HepG2 (cell line): Measurements from ENCODE around the gene ANKRD31.

Source experiments
- EP300 ChIP-seq, 3 experiments: sonication (generic) in 1 of 3; formaldehyde crosslinking in 1 of 3; IDR thresholded peaks; 2 replicates each; pipeline versions ENCODE4 v1.5.1 to v1.6.1; 2011 to 2020; ENCODE audit warnings: low read depth in 2 of 3, low read length in 2 of 3, borderline replicate concordance in 1 of 3, improper control_type of control experiment in 1 of 3, mild to moderate bottlenecking in 1 of 3, missing genetic modification reagents in 1 of 3, moderate library complexity in 1 of 3
- PHF8 ChIP-seq: sonication (generic); formaldehyde crosslinking; IDR thresholded peaks from 2 replicates; pipeline ENCODE4 v1.5.0; 2020; ENCODE audit warnings: missing genetic modification reagents
- TF ChIP-seq, protein P1 (sequence below): sonication (generic); formaldehyde crosslinking; IDR thresholded peaks from 2 replicates; pipeline ENCODE4 v1.5.0; 2020; ENCODE audit warnings: mild to moderate bottlenecking, missing genetic modification reagents, moderate library complexity

DNA sequence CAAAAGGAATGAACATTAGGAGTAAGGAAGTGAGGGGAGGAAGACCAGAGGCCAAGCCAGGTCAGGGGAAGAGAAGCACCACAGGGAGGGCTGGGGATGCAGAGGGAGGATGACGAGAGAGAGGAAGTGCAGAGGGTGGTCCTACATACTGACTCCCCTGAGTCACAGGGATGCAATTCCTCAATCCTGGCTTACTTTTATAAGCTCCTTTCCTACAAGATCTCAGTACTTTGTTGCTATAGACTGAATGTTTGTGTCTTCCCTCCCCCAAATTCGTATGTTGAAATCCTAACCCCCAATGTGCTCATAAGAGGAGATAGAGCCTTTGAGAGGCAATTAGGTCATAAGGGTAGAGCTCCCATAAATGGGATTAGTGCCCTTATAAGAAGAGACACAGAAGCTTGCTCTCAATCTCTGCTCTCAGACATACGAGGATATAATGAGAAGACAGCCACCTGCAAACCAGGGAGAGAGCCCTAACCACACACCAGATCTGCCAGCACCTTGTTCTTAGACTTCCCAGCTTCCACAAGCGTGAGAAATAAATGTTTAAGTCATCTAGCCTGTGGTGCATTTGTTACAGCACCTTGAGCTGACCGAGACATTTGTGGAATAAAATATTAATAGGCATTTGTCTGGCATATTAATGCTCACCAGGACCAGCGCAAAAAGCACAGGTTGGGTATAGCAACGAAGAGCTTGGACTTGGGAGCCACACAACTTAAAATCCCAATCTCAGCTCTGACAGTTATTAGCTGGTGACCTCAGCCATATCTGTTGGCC, 217.7 kb downstream of the ANKRD31 start:
- TF ChIP-seq, protein P1, sequence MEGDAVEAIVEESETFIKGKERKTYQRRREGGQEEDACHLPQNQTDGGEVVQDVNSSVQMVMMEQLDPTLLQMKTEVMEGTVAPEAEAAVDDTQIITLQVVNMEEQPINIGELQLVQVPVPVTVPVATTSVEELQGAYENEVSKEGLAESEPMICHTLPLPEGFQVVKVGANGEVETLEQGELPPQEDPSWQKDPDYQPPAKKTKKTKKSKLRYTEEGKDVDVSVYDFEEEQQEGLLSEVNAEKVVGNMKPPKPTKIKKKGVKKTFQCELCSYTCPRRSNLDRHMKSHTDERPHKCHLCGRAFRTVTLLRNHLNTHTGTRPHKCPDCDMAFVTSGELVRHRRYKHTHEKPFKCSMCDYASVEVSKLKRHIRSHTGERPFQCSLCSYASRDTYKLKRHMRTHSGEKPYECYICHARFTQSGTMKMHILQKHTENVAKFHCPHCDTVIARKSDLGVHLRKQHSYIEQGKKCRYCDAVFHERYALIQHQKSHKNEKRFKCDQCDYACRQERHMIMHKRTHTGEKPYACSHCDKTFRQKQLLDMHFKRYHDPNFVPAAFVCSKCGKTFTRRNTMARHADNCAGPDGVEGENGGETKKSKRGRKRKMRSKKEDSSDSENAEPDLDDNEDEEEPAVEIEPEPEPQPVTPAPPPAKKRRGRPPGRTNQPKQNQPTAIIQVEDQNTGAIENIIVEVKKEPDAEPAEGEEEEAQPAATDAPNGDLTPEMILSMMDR (CRISPR knock-in tag): no peak
- TF ChIP-seq EP300 (IDR thresholded peaks at IDR 0.05; ENCODE audit: low read depth in 2 of 2, low read length in 2 of 2) (no peak), EP300 (CRISPR knock-in tag; IDR thresholded peaks at IDR 0.05; ENCODE audit: borderline replicate concordance) (no peak), PHF8 (CRISPR knock-in tag) (no peak)
